Aortic smooth muscle cell (primary cell): ENCODE measurements around the gene NDUFB3. TPM values are rescaled to one million over a fixed set of nuclear protein-coding genes. Genes with fewer than 3 reads are reported as not detected.

ENCODE experiments used
- total RNA-seq: library from RNA; depleted of rRNA; stranded (reverse); fragments of >200 nt; gene quantifications from 2 replicates; pipeline ENCODE4 v1.2.3, GENCODE V29; 2014

NDUFB3 gene
- total RNA-seq: 147 and 151 TPM in 2 replicates

GRCh38 chr2:201071479-201072200 lies at the start of gene NDUFB3, which contains the start of gene HYCC2:
Gene NDUFB3 (plus strand): TSS chr2:201072001. CDS start chr2:201078883, 6,882 bp downstream.
Gene HYCC2 (minus strand): TSS chr2:201071671. CDS start chr2:201024009, 47,662 bp downstream.

DNA sequence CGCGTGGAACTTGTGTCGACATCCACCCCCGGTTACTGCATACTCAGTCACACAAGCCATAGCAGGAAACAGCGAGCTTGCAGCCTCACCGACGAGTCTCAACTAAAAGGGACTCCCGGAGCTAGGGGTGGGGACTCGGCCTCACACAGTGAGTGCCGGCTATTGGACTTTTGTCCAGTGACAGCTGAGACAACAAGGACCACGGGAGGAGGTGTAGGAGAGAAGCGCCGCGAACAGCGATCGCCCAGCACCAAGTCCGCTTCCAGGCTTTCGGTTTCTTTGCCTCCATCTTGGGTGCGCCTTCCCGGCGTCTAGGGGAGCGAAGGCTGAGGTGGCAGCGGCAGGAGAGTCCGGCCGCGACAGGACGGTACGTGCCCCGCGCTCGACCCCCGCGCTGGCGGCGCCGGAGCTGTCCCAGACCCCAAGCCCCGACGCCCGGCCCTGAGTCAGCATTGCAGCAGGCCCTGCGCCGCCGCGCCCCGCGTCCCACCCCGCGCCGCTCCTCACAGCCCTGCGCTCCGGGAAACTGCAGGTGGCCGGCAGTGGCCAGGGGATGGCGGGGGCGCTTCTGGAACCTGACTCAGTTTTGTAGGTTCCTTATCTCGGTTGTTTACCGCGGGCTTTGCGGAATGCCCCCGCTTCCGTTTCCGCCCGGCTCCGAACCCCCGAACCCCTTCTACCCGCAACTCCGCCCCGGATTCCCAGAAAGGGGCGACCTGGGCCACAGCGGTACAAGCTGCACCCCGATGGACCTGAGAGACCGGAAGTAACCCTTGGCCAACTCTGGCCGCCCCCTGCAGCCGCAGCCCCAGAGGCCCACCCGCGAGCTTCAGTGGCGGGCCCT lies 44.5 kb downstream of the NDUFB3 start, which contains the start of gene CFLAR:
Gene CFLAR, plus strand, starts transcription at position 50 of the 844 bp plus-strand sequence. CDS start 13,702 bp downstream, outside the sequence.

Other genes starting within 250 kb of the NDUFB3 start
- 75.2 and 93.4 TPM in 2 replicates for gene CLK1, start 207.3 kb upstream of the NDUFB3 start, total RNA-seq
- 50.3 and 57.8 TPM in 2 replicates for gene PPIL3, start 182.9 kb upstream of the NDUFB3 start, total RNA-seq
- gene NIF3L1, start 182.6 kb upstream of the NDUFB3 start, total RNA-seq: 23.9 and 32.9 TPM in 2 replicates
- 10.8 and 12.2 TPM in 2 replicates for gene ORC2, start 108.3 kb upstream of the NDUFB3 start, total RNA-seq
- 9.1 and 9.5 TPM in 2 replicates for gene HYCC2, start 330 bp upstream of the NDUFB3 start, total RNA-seq
- gene CFLAR, start 44.2 kb downstream of the NDUFB3 start, total RNA-seq: 85.8 and 90.0 TPM in 2 replicates
- gene CASP10, start 111.1 kb downstream of the NDUFB3 start, total RNA-seq: 7.6 and 8.7 TPM in 2 replicates
- gene CASP8, start 188.5 kb downstream of the NDUFB3 start, total RNA-seq: 18.9 and 27.9 TPM in 2 replicates